ENCODE results near the gene HDGF.

The HDGF gene

DNA sequence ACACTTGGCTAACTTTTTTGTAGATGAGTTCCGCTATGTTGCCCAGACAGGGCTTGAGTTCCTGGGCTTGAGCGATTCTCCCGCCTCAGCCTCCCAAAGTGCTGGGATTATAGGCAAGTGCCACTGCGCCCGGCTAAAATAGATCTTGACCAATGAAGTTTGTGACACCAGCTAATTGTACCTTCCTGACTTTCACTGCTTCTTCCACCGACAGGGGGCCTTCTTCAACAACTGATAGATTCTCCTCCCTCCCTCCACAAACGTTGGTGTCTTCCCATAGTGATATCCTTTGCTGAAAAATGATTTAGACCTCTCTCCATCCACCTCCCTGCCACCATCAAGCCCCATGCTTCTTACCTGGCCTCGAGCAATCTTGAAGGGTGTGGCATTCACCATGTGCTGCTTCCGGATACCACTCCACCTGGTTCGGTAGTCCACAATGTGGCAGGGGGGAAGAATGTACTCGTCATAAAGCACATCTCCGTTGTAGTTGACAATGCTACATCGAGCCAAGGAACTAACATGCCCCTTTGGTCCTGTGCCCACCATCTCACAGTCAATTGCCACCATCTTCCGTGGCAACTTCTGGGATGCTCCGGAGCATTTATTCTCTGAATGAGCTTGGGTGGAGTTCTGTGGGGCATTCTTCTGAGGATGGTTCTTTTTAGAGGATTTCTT is 24.8 kb downstream of the HDGF start:
- no peak for DNase-seq (ENCODE audit: low read depth)
- peak overlapping the region; percentile 91 for H3K4me3 ChIP-seq (ENCODE audit: control insufficient read depth, low read depth, low read length)
- TF ChIP-seq, protein P1, sequence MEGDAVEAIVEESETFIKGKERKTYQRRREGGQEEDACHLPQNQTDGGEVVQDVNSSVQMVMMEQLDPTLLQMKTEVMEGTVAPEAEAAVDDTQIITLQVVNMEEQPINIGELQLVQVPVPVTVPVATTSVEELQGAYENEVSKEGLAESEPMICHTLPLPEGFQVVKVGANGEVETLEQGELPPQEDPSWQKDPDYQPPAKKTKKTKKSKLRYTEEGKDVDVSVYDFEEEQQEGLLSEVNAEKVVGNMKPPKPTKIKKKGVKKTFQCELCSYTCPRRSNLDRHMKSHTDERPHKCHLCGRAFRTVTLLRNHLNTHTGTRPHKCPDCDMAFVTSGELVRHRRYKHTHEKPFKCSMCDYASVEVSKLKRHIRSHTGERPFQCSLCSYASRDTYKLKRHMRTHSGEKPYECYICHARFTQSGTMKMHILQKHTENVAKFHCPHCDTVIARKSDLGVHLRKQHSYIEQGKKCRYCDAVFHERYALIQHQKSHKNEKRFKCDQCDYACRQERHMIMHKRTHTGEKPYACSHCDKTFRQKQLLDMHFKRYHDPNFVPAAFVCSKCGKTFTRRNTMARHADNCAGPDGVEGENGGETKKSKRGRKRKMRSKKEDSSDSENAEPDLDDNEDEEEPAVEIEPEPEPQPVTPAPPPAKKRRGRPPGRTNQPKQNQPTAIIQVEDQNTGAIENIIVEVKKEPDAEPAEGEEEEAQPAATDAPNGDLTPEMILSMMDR (IDR thresholded peaks at IDR 0.05; ENCODE audit: control insufficient read depth, insufficient read depth, low read depth, low read length, missing control alignments): peak; percentile 69

DNA sequence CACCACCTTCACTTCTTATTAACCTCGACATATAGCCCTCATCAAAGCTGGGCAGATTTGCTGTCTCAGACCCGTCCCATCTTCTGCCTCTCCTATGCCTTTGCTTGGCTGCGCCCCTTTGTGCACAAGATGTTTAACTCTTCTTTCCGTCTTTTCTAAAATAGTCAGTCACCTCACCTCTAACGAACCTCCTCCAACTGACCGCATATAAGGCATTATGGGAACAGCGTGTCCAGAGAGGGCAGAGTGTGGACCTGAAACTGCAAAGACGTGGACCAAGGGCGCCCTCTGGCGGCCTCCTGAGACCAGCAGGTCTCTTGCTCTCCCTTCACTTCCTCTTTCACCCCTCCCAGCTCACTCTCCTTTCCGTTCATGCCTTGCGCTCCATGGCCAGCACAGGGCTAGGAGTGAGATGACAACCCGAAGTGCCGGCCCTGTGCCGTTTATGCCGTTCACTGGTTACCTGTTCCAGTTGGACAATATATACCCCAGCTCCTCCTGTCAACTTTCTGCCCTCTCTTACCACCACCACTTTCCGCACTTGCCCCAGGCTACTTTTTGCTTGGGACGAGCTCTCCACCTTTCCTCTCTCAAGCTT is 25.7 kb downstream of the HDGF start:
- H3K4me3 ChIP-seq (ENCODE audit: control insufficient read depth, low read depth, low read length): peak overlapping the region; percentile 91
- TF ChIP-seq, protein P1 (IDR thresholded peaks at IDR 0.05; ENCODE audit: control insufficient read depth, insufficient read depth, low read depth, low read length, missing control alignments): peak; percentile 97
- peak; percentile 70 for DNase-seq (ENCODE audit: low read depth)

DNA sequence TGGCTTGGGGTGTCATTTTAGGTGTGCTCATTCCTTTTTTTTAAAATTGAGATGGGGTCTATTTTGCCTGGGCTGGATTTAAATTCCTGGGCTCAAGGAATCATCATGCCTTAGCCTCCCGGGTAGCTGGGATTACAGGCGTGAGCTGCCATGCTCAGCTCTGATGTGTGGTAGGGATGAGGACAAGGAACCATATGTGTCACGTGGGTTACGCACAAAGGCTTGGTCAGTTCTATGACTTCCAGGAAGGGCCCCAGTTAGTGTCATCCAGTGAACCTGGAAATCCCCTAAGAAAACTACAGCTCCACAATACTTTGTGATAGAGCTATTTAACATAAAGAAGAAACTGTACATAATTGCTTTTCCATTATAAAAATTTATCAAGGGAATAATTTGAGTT is 29.9 kb downstream of the HDGF start:
- no peak for DNase-seq (ENCODE audit: low read depth)
- TF ChIP-seq, protein P1 (IDR thresholded peaks at IDR 0.05; ENCODE audit: control insufficient read depth, insufficient read depth, low read depth, low read length, missing control alignments): no peak
- H3K4me3 ChIP-seq (ENCODE audit: control insufficient read depth, low read depth, low read length): no peak overlapping the region

DNA sequence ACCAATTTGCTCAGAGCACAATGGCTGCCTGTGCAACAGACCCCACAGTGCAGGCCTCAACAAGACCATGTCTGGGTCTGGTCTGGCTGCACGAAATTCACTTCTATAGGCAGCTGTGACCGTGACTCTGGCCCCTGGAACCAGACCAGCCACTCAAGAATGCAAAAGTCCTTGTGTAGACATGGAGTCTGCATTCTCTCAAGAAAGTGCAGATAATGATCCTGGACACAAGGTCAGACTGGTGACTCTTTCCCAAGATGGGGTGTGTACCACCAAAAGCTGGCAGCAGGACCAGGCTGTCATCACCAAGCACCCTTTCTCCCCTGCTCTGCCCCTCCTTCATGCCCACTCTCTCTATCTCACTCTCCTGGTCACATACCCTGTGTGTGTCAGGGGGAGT is 30.3 kb downstream of the HDGF start:
- DNase-seq (ENCODE audit: low read depth): no peak
- TF ChIP-seq, protein P1 (IDR thresholded peaks at IDR 0.05; ENCODE audit: control insufficient read depth, insufficient read depth, low read depth, low read length, missing control alignments): no peak
- no peak overlapping the region for H3K4me3 ChIP-seq (ENCODE audit: control insufficient read depth, low read depth, low read length)

DNA sequence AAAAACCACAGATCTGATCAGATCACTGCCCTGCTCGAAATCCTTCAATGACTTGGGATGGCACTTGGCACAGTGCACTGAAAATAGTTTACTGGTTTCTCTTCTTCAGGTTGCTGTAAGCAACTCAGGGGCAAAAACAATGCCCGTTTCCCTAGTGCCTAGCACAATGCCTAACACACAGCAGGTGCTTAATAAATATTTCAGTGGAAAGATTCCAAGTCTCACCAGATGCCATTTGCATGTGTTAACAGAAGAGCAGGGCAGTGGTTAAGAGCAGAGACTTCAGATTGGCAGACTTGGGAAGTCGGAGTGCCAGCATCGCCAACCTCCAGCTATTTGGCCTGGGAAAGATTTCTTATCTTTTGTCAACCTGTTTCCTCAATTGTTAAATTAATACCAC is 34.1 kb downstream of the HDGF start:
- no peak overlapping the region for H3K4me3 ChIP-seq (ENCODE audit: control insufficient read depth, low read depth, low read length)
- TF ChIP-seq, protein P1 (IDR thresholded peaks at IDR 0.05; ENCODE audit: control insufficient read depth, insufficient read depth, low read depth, low read length, missing control alignments): no peak
- DNase-seq (ENCODE audit: low read depth): no peak

DNA sequence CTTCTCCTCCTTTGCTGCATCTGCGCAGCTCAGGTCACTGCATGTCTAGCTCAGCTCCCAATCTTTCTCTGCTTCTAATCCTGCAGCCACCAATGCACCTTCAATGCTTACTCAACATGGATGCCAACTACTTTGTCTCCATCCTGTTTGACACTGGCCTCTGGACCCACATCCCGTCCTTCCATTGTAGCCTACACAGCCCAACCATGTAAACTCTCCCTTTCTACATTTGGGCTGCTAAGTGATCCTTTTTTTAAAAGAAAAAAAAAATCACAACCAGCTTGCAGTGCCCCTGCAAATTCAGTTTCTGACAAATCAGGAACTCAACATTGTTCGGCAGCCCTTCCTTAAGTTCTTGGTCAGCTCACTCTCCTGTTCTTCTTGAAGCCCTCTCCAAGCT is 36.6 kb downstream of the HDGF start:
- DNase-seq (ENCODE audit: low read depth): no peak
- TF ChIP-seq, protein P1 (IDR thresholded peaks at IDR 0.05; ENCODE audit: control insufficient read depth, insufficient read depth, low read depth, low read length, missing control alignments): no peak

More for the DNA sequence above, 36.6 kb downstream of the HDGF start:
- no peak overlapping the region for H3K4me3 ChIP-seq (ENCODE audit: control insufficient read depth, low read depth, low read length)
